Measurements from ENCODE around the gene ACTRT2. TPM values are rescaled to one million over a fixed set of nuclear protein-coding genes. Genes with fewer than 3 reads are reported as not detected.

The ACTRT2 gene
- total RNA-seq, 1 donor from 2014 or later, result not detected

DNA sequence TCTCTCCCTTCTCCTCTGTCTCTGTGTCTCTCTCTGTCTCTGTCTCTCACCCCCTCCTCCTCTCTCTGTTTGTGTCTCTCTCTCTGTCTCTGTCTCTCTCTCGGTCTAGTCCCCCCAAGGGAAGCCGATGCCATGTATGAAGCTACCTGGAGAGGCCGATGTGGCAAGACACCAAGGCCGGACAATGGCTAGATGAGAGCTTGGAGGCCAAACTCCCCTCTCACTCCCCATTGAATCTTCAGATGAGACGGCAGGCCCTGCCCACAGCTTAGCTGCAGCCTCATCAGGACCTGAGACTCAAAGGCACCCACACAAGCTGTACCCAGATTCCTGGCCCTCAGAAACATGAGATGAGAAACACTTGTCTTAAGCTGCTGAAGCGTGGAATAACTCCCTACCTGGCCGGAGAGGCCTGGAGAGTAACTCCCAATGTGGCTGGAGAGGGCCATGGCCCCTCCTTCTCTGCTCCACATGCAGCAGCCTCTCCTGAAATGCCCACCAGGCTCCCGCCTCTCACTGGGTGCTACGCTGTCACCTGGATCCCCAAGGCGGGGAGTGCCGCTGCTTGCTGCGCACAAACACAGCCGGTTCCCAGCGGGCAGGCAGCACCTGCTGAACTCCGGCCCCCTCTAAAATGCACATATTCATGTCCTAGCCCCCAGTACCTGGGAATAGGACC is 7.8 kb upstream of the ACTRT2 start:
- Mint-ChIP-seq H3K36me3 (no peaks in the 10 kb centered on the region), H3K9me3 (no peaks in the 10 kb centered on the region), H3K4me3 (no peak overlapping the region), H3K4me1 (ENCODE audit: unreplicated experiment) (peaks cover 4% of the 10 kb centered on the region), H3K27me3 (peaks cover 13% of the 10 kb centered on the region), H3K27ac (no peak overlapping the region)
- no peak for DNase-seq (ENCODE audit: extremely low spot score, unreplicated experiment)
- no peak for TF ChIP-seq CTCF (conservative IDR thresholded peaks at IDR 0.05)

DNA sequence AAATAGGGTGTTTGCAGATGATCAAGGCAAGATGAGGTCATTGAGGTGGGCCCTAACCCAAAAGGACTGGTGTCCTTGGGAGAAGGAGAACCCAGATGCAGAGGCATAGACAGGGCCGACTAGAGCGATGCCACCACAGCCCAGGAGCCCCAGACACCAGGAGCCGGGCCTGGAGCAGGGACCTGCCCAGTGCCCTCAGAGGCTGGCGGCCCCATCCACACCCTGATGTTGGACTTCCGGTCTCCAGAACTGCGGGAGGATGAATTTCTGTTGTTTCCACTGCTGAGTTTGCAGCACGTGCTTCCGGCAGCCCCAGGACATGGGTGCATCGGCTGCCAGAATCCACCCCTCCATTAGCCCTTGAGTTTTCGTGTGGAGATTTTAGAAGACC is 7.2 kb upstream of the ACTRT2 start:
- H3K27me3 Mint-ChIP-seq, result peaks cover 13% of the 10 kb centered on the region
- no peak for DNase-seq (ENCODE audit: extremely low spot score, unreplicated experiment)
- no peak overlapping the region for H3K27ac Mint-ChIP-seq
- no peak overlapping the region for H3K4me3 Mint-ChIP-seq
- H3K36me3 Mint-ChIP-seq, result no peaks in the 10 kb centered on the region
- H3K9me3 Mint-ChIP-seq, result no peaks in the 10 kb centered on the region
- H3K4me1 Mint-ChIP-seq (ENCODE audit: unreplicated experiment), result peaks cover 4% of the 10 kb centered on the region
- TF ChIP-seq CTCF (conservative IDR thresholded peaks at IDR 0.05), result no peak

DNA sequence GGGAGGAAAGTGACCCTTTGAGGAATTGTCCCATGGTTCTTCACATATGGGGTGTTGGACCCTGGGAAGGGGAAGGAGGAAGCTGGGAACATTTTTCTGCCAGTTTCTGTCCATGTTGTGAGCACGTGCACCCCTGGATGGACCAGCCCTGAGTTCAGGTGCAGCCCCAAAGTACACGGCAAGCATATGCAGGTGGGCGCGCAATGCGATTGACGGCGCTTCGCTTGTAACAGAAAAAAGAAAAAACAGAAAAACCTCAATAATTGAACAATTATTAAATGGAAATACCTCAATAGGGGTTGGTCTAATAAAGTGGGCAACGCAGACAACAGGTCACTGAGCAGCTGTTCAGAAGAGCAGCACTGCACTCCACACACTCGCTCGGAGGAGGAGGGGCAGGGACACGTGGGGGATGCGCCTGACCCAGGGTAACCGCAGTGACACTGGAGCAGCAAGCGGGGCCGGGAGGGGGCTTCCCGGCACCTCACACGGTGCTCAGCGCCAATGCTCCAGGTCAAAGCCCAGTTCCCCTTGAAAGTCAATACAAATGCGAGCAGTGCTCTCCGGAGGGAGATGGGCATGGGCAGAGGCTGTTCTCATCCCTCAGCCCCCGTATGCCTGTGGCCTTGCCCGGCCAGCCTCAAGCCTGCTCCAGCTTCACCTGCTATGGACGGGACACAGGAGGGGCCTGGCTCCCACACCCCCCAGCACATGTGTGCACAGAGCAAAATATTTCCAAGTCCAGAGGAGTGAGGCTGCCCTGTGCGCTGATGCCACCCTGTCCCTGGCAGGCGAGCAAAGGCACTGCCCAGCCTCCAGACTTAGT is 6.6 kb upstream of the ACTRT2 start:
- Mint-ChIP-seq H3K4me1 (ENCODE audit: unreplicated experiment) (peaks cover 4% of the 10 kb centered on the region), H3K27ac (no peak overlapping the region), H3K36me3 (no peaks in the 10 kb centered on the region), H3K27me3 (peaks cover 13% of the 10 kb centered on the region), H3K9me3 (no peaks in the 10 kb centered on the region), H3K4me3 (no peak overlapping the region)
- no peak for DNase-seq (ENCODE audit: extremely low spot score, unreplicated experiment)
- no peak for TF ChIP-seq CTCF (conservative IDR thresholded peaks at IDR 0.05)

DNA sequence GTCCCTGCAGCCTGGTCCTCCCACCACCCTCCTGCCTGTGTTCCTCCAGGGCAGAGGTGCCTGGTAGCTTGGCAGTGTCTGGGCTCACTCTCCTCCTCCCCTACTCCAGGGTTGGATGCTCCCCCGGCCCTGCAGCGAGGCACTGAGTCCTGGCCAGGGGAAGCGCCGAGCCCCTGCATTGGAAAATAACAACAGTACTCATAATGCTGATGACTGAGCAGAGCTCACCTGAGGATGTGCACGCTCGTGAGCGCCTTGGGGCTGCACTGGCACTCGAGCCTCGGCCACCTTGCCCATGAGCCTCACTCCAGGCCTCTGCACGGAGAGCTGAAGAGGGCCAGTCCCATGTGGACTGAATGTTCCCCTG is 6.0 kb upstream of the ACTRT2 start:
- DNase-seq (ENCODE audit: extremely low spot score, unreplicated experiment), result no peak
- Mint-ChIP-seq H3K9me3 (no peaks in the 10 kb centered on the region), H3K4me3 (no peak overlapping the region), H3K36me3 (no peaks in the 10 kb centered on the region), H3K27me3 (peaks cover 13% of the 10 kb centered on the region), H3K4me1 (ENCODE audit: unreplicated experiment) (peaks cover 4% of the 10 kb centered on the region), H3K27ac (no peak overlapping the region)
- TF ChIP-seq CTCF (conservative IDR thresholded peaks at IDR 0.05), result no peak

DNA sequence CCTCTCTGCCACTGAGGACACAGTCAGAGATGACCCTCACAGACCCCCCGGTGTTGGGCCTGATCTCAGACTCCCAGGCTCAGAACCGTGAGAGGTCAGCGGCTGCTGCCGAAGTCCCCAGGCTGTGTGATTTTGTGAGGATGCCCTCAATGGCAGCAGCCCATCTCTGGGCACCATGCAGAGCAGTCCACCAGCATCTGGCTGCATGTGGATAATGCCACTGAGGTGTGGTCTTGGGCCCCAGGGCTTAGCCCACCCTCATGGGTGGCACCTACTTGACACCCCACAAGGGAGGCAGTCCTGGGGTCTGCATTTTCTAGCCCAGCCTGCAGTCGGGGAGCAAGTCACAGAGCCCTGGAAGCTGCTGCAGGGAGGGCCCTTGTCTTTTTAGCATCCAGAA is 5.5 kb upstream of the ACTRT2 start:
- Mint-ChIP-seq H3K4me3 (no peak overlapping the region), H3K27me3 (peaks cover 13% of the 10 kb centered on the region), H3K4me1 (ENCODE audit: unreplicated experiment) (peaks cover 4% of the 10 kb centered on the region), H3K9me3 (no peaks in the 10 kb centered on the region), H3K27ac (no peak overlapping the region), H3K36me3 (no peaks in the 10 kb centered on the region)
- no peak for DNase-seq (ENCODE audit: extremely low spot score, unreplicated experiment)
- TF ChIP-seq CTCF (conservative IDR thresholded peaks at IDR 0.05), result no peak

All from type B pancreatic cell (in vitro differentiated cells).